GM21367 (cell line): Measurements from ENCODE around the gene SEPTIN6.
A peak's percentile ranks its signal among the peaks of the same experiment; 100 is the strongest.
"Not testable (repeated sequence)": the region's sequence is repeated elsewhere in the genome, so short reads cannot be mapped to it uniquely, and the experiment has no call there.

Source experiments
- ATAC-seq: cut with Tn5 transposase; IDR thresholded peaks from one replicate; pipeline ENCODE4 v1.9.1; 2021; ENCODE audit not compliant: unreplicated experiment

The SEPTIN6 gene

GRCh38 chrX:119692191-119693039 is 553 bp downstream of the SEPTIN6 start:
- ATAC-seq: no peak

GRCh38 chrX:119690921-119691716 is 1.8 kb downstream of the SEPTIN6 start:
- no peak for ATAC-seq

DNA sequence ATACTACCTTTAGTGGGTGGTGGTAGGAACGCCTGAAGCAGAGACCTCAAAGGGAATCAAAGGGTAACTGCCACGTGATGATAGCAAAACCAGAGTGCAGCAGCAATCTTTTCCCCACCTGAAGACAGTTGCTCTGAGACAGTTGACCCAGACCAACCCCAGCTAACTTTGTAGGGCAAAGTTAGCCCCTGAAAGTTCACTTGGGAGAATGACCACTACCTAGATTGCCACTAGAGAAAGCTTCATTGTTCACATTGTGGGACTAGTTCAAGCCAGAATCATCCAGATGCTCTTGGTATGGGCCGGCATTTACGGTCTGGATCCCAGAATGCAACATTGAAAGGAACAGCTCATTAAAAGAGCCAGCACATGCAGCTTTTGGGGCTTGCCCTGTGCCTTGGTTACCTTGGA is 4.1 kb downstream of the SEPTIN6 start:
- no peak for ATAC-seq

DNA sequence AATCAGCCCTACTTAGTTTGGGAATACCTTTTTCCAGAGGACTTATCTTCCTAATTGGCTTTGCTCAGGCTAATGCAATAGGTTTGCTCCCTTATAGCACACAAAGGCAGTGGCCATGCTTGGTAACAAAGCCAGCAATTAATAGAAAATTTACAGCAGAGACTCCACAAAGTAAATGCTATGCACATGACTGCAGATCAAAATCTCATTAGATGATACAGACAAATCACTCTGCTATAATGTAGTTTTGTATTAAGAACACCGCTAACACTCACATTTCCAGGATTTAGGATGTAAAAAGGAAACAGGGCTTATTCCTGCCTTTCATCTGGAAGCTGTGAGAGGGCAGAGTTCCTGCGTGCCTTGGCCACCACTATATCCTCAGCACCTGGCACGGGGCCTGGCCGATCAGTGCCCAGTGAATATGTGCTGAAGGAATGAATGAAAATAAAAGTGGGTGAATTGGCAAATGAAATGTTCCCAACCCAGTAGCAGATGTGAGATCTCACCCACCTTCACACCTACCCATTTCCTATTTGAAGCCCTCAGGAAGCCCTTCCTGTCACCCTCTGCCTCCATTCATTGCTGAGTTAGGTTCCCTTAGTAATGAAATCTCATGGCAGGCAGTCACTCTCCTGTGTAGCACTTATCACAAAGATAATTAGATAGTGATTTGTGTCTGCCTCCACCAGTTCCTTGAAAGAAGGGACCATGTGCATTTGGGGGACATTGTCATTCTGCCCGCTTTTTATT is 5.1 kb downstream of the SEPTIN6 start:
- no peak for ATAC-seq

DNA sequence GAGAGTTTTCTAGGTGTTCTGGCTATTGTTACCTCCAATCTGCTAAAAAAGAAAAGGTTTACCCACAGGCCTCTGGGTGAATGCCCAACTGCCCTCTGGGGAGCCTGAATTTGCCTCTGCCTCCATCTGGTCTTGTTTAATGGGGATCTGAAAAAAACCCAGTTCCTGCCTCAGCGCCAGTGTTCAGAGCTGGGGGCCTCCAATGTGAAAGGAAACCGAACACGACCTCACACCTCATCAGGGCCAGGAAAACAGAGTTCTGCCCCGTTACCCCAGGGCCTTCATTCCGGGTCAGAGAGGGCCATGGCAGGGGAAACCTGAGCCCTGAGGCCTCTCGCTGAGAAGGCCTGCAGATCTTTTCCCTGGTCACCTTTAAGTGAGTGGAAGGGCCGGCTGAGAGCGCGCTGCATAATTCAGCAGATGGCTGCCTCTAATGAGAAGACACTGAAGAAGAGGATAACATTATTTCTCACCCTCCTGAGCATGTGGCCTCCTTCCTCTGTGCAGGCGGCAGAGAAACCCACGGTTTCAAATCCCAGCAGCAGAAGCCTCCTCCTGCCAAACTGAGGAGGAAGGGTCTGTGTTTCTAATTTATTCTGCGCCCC is 6.8 kb downstream of the SEPTIN6 start:
- no peak for ATAC-seq

DNA sequence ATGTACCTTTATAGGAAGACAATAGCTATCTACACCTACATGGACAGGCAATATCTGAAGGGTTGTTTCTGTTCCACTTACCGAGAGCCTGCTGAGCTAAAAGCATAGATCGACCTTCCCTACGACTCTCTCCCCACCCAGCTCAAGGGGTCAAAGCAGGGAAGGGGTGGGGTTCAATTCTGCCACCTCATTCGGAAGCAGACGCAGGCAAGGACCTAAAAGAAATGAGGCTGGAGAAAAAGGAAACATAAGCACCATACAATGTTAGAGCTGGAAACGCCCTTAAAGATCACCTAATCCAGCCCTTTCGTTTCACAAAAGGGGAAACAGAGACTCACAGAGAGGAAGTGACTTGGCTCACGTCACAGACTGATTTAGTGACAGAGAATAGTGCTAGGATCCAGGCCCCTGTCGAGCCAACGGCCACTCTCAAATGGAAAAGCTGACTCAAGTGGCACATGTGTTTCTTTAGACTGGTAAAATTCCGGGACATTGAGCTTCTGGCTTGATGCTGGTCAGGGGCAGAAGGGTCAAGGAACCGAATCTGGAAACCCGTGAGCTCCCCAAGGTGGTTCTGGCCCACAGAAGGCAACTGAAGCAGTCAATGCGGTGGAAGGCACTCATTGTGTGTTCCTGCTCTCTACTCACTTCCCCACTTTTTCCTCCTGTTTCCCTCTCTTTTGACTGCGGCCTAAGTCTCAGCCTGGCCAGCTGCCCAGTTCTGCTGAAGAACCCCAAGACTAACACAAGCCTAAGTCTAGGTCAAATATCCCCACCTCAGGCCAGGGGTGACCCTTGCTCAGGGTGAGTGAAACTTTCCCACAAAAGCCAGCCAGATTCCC is 7.5 kb downstream of the SEPTIN6 start:
- ATAC-seq: no peak

DNA sequence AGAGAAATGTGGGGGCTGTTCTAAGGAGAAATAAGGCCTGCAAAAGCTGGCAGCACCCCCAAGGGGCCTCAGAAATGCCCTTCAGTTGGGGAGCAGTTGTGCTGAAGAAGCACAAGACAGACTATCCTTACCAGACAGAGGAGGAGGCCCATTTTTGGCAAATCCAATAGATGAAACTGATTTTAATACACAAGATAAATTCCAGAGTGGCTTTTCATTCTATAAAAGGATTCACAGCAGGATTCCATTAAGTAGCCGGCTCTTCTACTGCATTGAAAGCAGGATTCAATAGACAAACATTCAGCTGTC is 8.1 kb downstream of the SEPTIN6 start:
- ATAC-seq: no peak

DNA sequence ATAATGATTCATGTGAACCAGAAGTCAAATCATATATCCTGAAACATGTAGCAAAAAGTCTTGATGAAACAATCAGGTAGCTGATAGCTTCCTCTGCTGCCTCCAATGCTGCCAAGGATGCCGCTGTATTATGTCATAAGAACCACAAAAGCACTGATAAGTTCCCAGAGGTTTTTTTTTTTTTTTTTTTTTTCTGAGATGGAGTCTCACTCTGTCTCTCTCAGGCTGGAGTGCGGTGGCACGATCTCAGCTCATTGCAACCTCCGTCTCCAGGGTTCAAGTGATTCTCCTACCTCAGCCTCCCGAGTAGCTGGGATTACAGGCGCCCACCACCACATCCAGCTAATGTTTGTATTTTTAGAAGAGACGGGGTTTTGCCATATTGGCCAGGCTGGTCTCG is 8.7 kb downstream of the SEPTIN6 start:
- not testable (repeated sequence) for ATAC-seq

DNA sequence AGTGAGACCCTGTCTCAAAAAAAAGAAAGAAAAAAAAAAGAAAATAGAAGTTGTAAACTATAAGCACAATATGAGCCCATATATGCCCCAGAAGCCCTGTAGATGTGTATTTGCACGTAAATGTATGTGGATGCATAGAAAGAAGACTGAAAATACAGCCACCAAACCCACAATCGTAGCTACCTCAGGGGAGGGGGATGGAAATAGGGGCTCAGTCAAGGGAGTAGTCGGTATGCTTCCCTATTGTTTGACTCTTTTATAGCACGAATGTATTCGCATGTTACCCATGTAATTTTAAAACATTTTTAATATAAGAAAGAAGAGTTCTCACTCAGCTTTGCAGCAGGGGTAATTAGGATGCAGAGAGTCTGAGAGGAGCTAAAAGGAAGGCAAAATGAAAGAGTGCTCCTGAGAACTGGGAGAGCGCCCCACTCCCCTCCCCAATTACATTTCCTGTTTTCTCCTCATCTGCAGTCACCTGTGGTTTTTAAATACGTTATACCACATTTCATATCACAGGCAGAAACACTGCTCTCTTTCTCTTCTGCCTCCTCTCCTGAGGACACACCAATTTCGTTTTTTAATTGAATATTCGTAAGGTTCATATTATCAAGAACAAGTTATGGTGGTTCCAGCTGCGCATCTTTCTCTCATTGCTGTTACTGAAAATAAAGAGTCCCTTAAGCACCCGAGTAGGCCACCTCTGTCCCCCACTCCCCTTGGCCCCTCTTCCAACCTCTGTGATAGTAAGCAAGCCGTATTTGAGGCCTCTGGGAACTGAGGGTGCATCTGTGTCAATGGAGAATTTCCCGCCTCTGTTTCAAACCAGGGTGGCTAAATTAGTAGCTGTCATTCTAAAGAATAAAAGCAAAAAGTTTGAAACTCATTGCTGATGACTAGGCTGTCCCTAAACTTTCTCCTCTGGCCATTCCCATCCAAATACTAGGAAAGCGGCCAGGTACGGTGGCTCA is 10.7 kb downstream of the SEPTIN6 start:
- peak; percentile 36 for ATAC-seq

DNA sequence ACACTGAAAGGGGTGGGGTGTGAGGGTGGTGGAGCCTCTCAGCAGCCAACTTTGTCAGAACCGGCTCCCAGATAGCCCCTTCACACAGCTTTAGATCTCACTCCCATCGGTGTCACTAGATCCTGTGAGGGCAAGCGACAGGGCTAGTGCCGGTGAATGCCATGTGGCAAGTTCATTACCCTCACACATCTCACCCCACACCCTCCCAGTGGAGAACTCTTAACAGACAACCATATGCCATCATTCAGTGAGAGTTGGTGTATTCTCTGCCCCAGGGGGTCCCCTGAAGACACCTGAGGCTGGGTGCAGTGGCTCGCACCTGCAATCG is 15.3 kb downstream of the SEPTIN6 start:
- ATAC-seq: no peak

GRCh38 chrX:119676949-119677653 is 15.9 kb downstream of the SEPTIN6 start:
- ATAC-seq: no peak

- ATAC-seq: no peak
Measured at GRCh38 chrX:119673336-119673735, 19.6 kb downstream of the SEPTIN6 start.

- ATAC-seq: no peak
Measured at GRCh38 chrX:119672426-119672825, 20.5 kb downstream of the SEPTIN6 start.

GRCh38 chrX:119669424-119670037 is 23.4 kb downstream of the SEPTIN6 start:
- no peak for ATAC-seq

DNA sequence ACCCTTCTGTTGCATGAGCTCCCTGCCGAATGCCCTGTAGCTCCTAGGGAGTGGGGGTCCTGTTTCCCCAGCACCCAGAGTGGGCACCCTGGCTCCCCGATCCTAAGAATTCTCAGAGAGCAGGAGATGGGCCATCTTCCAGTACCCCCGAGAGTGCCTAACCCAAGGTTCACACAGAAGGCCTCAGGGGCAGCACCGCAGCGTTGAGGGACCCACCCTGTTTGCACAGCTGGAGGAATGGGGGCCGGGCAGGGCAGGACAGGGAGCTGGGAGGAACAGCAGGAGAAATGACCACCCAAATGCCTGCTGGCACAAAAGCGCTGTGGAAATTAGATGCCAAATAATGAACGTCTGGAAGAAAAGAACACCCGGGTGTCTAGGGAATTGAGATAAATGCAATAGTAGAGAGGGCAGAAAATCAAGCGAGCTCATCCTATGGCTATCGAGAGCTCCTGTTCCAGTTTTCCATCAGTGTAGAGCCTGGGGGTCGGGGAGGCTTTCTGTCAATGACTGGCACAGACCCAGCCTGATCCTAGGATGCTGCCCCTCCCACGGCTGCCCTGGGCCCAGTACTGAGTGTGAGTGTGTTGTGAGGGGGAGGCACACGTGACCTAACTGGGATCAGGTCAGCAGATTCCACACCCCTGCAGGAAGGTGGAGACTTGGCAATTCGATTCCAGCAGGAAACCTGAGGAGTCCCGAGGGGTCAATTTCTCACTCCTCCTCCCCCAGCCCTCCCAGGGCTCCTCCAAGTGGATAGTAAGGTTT is 25.7 kb downstream of the SEPTIN6 start:
- ATAC-seq: no peak

- not testable (repeated sequence) for ATAC-seq
Measured at GRCh38 chrX:119664877-119665276, 28.1 kb downstream of the SEPTIN6 start.

DNA sequence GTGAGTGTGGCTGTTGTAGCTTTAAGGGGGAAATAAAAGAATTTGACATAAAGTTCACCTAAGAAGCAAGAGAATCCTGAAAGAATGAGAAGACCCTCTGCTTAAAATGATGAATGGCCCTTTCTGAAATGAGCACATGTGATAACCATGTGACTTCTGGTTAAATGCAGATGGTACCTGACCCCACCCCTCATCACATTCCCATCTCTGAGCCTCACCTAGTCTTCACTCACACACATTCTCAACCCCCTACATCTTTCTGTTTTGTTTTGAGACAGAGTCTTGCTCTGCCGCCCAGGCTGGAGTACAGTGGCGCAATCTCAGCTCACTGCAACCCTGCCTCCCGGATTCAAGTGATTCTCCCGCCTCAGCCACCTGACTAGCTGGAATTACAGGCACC is 31.5 kb downstream of the SEPTIN6 start:
- no peak for ATAC-seq

DNA sequence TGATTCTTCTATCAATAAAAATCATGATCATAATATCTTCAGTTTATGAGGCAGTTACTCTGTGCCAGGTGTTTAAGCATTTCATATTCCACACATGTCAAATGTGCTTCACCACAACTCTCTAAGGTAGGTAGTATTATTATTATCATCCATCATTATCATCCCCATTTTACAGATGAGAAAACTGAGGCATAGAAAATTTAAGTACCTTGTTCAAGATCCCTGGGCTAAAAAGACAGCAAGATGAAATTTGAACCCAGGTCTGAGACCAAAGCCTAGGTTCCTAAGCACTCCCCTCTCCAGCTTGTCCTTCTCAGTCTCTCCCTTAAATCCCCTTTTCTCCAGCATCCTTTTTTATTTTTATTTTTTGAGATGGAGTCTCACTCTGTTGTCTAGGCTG is 33.4 kb downstream of the SEPTIN6 start:
- ATAC-seq: no peak
